A172 (cell line): ENCODE data around the gene CA5A. TPM values are rescaled to one million over a fixed set of nuclear protein-coding genes. Genes with fewer than 3 reads are reported as not detected.
"Not testable (repeated sequence)": the region's sequence is repeated elsewhere in the genome, so short reads cannot be mapped to it uniquely, and the experiment has no call there.

ENCODE experiments used
- DNase-seq: peaks from one replicate; pipeline ENCODE4 v3.0.0-alpha.2; 2015; ENCODE audit warnings: low spot score
- total RNA-seq: library from RNA; depleted of rRNA; stranded (reverse); fragments of >200 nt; shearing (Covaris generic); gene quantifications from 2 replicates; pipeline ENCODE4 v1.2.3, GENCODE V29; 2014

The CA5A gene
- total RNA-seq, 1 experiment from 2014 or later, result not detected

DNA sequence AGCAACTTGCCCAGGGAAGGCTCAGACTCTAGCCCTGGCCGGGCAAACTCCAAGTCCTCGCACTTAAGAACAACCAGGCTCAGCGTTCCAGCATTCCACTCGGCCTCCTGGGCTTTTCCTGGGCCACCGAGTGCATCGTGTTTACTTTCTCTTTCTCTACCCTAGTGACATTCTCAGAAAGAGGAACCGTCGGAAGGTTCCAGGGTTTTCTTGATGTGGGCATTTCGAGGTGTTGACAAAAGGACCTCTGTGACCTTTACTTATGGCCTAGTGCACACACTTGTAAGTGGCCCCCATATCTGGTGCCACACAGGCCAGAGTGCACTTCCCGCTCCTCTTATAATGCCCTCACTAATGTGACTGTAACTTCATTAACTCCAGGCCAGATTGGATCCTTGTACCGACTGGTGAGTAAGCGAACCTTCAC is 11.8 kb upstream of the CA5A start:
- no peak for DNase-seq

DNA sequence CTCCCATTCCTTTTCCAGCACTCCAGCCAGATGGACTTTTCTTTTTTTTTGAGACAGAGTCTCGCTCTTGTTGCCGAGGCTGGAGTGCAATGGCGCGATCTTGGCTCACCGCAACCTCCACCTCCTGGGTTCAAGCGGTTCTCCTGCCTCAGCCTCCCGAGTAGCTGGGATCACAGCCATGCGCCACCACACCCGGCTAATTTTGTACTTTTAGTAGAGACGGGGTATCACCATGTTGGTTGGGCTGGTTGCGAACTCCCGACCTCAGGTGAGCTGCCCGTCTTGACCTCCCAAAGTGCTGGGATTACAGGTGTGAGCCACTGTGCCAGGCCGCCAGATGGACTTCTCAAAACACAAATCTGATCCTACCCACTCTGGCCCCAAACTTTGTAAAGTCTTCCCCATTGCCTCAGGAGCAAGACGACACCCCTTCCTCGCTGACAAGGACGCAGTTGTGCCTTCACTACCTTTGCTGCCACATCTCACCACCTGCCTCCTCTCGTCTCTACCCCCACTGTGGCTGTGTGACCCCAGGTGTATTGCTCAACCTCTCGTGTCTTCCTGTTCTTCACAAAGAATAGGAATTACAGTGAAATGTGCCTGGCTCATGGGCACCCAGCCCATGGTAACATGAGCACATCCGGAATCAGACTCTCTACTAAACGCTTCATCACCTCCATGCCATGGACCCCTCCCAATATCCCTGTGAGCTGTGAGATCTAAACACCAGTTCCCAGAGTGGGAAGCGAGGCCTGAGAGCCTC is 11.2 kb upstream of the CA5A start:
- no peak for DNase-seq

DNA sequence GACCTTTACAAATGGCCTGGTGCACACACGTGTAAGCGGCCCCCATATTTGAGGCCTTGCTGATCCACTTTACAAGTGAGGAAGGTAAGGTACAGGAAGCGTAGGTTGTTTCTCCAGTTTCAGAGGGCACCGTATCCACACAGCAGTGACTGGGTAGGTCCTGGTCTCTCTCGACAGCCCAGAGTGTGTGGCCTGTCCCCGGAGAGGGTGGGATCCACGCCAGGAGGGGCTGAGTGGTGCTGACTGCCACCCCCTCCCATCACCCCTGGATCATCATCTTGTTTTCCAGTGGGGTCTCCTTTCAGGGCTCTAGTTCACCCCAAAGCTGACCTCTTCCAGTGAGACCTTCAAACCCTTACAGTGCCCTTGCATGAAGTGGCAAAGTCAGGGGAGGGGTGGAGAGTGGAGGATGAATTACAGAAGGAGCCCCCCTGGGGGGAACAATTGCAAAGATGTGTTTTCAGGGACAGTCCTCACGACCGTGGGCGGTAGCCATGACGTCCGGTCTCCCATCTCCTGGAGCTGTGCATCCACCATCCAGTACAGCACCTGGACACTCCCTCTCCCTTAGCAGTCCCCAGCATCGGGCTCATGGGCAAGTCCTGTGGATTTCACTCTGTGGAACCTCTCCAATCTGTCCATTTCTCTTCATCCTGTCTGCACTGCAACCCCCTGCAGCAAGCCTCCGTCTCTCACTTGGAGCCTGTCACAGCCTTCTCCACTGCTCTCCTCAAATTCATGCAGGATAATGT is 10.4 kb upstream of the CA5A start:
- DNase-seq, result no peak

- no peak for DNase-seq
Observed at GRCh38 chr16:87945351-87946042, 9.2 kb upstream of the CA5A start.

GRCh38 chr16:87942680-87943079 is 6.4 kb upstream of the CA5A start:
- DNase-seq, result no peak

GRCh38 chr16:87939562-87940423 is 3.5 kb upstream of the CA5A start:
- no peak for DNase-seq

- DNase-seq, result no peak
Observed at GRCh38 chr16:87938412-87938949, 2.2 kb upstream of the CA5A start.

DNA sequence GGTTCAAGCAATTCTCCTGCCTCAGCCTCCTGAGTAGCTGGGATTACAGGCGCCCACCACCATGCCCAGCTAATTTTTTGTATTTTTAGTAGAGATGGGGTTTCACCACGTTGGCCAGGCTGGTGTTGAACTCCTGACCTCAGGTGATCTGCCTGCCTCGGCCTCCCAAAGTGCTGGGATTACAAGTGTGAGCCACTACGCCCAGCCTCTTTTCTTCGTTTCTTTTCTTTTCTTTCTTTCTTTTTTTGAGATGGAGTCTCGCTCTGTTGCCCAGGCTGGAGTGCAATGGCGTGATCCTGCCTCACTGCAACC is 858 bp upstream of the CA5A start:
- not testable (repeated sequence) for DNase-seq

GRCh38 chr16:87936016-87936374 is 334 bp downstream of the CA5A start:
- not testable (repeated sequence) for DNase-seq

DNA sequence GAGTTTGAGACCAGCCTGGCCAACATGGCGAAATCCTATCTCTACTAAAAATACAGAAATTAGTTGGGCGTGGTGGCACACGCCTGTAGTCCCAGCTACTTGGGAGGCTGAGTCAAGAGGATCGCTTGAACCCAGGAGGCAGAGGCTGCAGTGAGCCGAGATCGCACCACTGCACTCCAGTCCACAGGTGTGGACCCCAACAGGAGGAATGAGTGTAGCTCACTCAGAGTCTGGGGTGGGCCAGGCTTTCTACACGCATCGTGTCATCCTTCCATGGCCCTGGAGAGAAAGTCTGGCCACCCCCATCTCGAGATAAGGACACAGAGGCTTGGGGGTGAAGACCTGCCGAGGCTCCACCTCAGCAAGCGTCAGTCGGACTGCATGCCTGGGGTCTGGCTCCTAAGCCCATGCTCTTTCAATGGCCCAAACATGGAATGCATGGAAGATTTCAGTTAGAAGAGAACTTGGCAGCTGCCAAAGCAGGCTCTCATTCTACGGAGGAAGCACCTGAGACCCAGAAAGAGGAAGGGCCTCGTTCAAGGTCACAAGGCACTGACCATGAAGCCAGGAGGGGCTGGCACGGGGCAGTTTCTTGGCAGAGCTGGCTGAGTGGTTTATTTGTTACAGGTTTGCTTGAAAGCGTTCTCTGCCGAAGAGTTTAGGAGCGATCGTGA is 1.4 kb downstream of the CA5A start:
- not testable (repeated sequence) for DNase-seq

GRCh38 chr16:87933140-87933495 is 3.2 kb downstream of the CA5A start:
- no peak for DNase-seq

DNA sequence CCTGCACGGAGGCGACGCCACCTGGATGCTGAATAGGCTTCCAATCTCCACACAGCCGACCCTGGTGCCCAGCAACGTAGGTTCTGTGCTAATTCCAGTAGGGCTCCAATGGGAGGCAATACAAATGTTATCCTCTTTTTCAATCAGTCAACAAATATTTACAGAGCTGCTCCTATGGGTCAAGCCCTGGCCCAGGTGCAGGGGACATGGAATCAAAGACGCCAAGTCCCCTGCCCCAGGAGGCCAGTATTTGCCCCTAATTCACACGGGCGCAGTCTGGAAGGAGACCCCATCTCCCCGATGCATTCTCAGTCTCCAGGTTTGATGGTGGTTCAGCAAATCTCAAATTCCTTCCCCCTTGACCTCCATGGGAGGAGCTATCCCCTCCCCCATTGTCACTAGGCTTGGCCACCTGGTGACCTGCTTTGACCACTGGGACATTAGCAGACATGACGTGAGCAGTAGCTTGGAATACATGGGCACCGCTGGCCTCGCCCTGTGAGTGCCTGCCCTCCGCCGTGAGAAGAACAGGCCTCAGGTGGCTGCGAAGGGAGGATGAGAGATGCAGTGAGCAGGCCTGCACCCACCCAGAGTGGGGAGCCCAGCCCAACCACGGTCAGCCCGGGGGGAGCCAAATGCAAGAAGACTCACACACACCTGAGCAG is 3.7 kb downstream of the CA5A start:
- not testable (repeated sequence) for DNase-seq

- peak; percentile 34 for DNase-seq
Observed at GRCh38 chr16:87931504-87931903, 4.8 kb downstream of the CA5A start.

DNA sequence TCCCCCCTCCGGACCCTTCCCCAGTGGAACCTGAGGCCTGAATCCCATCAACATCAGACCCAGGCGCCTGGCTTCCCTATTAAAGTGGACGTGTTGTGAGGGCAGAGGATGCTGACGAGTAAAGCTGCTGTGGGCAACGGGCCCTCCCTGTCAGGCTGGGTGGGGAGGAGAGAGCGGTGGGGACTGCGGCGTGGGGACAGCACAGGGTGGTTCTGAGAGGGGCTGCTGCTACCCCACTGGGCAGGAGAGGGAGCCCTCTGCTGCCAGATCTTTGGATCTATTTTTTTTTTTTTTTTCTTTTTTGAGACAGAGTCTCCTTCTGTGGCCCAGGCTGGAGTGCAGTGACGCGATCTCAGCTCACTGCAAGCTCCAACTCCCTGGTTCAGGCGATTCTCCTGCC is 5.9 kb downstream of the CA5A start:
- DNase-seq, result no peak

DNA sequence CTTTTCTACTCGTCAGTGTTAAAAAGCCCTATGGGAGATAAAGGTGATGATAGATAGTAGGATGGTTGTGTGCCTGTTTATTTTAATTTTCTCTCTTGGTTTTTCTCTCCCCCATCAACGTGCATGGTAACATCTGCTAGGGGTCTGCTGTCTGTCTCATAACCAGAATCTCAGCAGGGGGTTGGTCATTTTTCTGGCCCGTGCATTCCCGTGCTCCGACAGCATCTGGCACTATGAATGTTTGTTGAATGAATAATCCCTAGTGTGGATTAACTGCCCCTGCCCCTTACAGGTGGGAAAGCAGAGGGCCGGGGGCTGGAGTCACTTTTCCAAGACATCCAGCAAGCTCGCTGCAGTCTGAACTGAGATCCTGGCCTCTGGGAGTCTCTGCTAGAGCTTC is 6.3 kb downstream of the CA5A start:
- DNase-seq, result no peak

DNA sequence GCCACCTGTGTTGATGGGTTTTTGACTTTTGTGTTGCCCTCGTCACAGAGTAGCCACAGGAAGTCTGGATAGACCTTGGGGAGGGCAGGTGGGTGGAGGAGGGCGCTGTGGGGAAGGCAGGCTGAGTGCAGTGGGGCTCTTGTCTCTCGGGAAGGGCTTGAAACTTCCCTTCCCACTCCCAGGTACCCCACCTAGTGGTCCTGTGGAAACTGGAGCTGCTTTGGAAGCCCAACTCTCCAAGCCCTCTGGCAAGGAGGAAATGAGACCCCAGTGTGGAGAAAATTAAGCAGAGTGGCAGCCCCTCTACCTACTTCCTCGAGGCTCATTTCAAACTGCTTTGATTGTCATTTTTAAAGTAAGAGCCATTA is 9.2 kb downstream of the CA5A start:
- no peak for DNase-seq

DNA sequence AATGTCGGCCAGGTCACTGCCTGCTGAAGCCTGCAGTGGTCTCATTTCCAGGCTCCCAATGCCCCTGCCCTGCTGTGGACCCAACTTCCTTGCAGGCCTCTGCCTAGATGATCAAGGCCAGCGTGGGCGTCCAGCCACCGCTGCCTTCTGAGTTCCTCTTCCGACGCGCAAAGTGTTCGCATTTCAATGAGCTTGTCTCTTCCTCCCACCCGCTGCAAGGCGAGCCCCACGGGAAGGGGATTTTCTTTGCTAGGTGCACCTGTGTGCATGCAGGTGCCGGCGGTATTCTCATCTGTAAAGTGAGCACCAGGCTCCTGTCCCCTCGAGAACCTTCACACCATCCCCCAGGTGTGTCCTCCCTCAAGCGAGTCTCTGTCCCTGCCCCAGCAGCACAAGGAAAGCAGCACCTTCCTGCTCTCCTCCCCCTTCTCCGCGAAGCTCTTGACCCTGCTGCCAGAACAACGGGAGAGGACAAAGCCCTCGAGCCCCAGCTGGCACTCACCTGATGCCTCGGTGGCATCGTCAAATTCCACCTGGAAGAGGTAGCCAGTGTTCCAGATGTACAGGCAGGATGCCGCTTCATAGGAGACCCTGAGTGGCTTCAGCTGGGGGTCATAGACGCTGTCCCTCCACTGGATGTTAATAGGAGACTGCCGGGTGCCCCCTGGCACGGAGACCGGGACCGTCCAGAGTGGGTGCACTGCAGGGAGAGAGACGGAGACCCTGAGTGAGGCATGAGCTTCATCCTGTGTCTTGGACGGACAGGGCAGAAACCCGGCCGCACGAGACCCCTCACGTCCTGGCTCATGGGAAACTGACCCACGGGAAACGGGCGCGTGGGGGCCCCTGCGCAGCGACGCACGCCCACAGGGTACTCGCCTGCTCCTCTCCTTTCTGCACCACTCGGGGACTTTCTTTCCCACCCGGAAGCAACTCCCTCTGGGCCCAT is 9.8 kb downstream of the CA5A start:
- no peak for DNase-seq

GRCh38 chr16:87924811-87925670 is 11.3 kb downstream of the CA5A start:
- DNase-seq, result no peak
